ENCODE measurements around the gene DLL1.
"Not testable (repeated sequence)": the region's sequence is repeated elsewhere in the genome, so short reads cannot be mapped to it uniquely, and the experiment has no call there.

The DLL1 gene

GRCh38 chr6:170290296-170291128 is at the start of gene DLL1:
Gene DLL1, minus strand, starts transcription at chr6:170291078. Its CDS starts 939 bp downstream, at chr6:170290139.
- peak; percentile 26 for DNase-seq (ENCODE audit: low read depth)

GRCh38 chr6:170335199-170335598 is 44.3 kb upstream of the DLL1 start:
- not testable (repeated sequence) for DNase-seq (ENCODE audit: low read depth)

- DNase-seq (ENCODE audit: low read depth): no peak
Observed at GRCh38 chr6:170329321-170329720, 38.4 kb upstream of the DLL1 start.

GRCh38 chr6:170317718-170318117 is 26.8 kb upstream of the DLL1 start:
- no peak for DNase-seq (ENCODE audit: low read depth)

- no peak for DNase-seq (ENCODE audit: low read depth)
Observed at GRCh38 chr6:170317076-170317475, 26.2 kb upstream of the DLL1 start.

GRCh38 chr6:170316071-170316470 is 25.2 kb upstream of the DLL1 start:
- DNase-seq (ENCODE audit: low read depth): no peak

GRCh38 chr6:170314983-170315382 is 24.1 kb upstream of the DLL1 start:
- DNase-seq (ENCODE audit: low read depth): no peak

- DNase-seq (ENCODE audit: low read depth): no peak
Observed at GRCh38 chr6:170313716-170314295, 22.9 kb upstream of the DLL1 start.

GRCh38 chr6:170312876-170313275 is 22.0 kb upstream of the DLL1 start:
- DNase-seq (ENCODE audit: low read depth): no peak

- DNase-seq (ENCODE audit: low read depth): no peak
Observed at GRCh38 chr6:170311696-170312095, 20.8 kb upstream of the DLL1 start.

GRCh38 chr6:170308761-170309160 is 17.9 kb upstream of the DLL1 start:
- no peak for DNase-seq (ENCODE audit: low read depth)

- no peak for DNase-seq (ENCODE audit: low read depth)
Observed at GRCh38 chr6:170307080-170307545, 16.2 kb upstream of the DLL1 start.

GRCh38 chr6:170306324-170307079 is 15.6 kb upstream of the DLL1 start, which contains the start of gene FAM120B:
Gene FAM120B, plus strand, starts transcription at chr6:170306758. Its CDS starts 10,633 bp downstream, at chr6:170317391.
- peak; percentile 91 for DNase-seq (ENCODE audit: low read depth)

- DNase-seq (ENCODE audit: low read depth): no peak
Observed at GRCh38 chr6:170305805-170306323, 15.0 kb upstream of the DLL1 start.

- DNase-seq (ENCODE audit: low read depth): no peak
Observed at GRCh38 chr6:170301184-170301583, 10.3 kb upstream of the DLL1 start.

GRCh38 chr6:170298688-170299087 is 7.8 kb upstream of the DLL1 start:
- no peak for DNase-seq (ENCODE audit: low read depth)

- DNase-seq (ENCODE audit: low read depth): no peak
Observed at GRCh38 chr6:170297576-170298330, 6.9 kb upstream of the DLL1 start.

- DNase-seq (ENCODE audit: low read depth): no peak
Observed at GRCh38 chr6:170296746-170297575, 6.1 kb upstream of the DLL1 start.

GRCh38 chr6:170296423-170296745 is 5.5 kb upstream of the DLL1 start:
- DNase-seq (ENCODE audit: low read depth): no peak

GRCh38 chr6:170295510-170296422 is 4.9 kb upstream of the DLL1 start:
- DNase-seq (ENCODE audit: low read depth): no peak

Measured in activated T-cell treated with anti-CD3 and anti-CD28 coated beads for 1 hour (primary cell).